HT1080 (cell line): ENCODE data around the gene ZDHHC13. TPM values are rescaled to one million over a fixed set of nuclear protein-coding genes. Genes with fewer than 3 reads are reported as not detected.

Experiments
- DNase-seq: peaks from one replicate; pipeline ENCODE4 v3.0.0-alpha.2; 2015; ENCODE audit warnings: low read depth
- polyA plus RNA-seq, 2 experiments: library from polyadenylated mRNA; depleted of rRNA; stranded (reverse); fragments of >200 nt; gene quantifications; 2 replicates each; pipeline ENCODE4 v1.2.3, GENCODE V29; 2015
- total RNA-seq: library from RNA; depleted of rRNA; stranded (reverse); fragments of >200 nt; shearing (Covaris generic); gene quantifications from 2 replicates; pipeline ENCODE4 v1.2.3, GENCODE V29; 2014; rRNA removed

The ZDHHC13 gene, protein sequence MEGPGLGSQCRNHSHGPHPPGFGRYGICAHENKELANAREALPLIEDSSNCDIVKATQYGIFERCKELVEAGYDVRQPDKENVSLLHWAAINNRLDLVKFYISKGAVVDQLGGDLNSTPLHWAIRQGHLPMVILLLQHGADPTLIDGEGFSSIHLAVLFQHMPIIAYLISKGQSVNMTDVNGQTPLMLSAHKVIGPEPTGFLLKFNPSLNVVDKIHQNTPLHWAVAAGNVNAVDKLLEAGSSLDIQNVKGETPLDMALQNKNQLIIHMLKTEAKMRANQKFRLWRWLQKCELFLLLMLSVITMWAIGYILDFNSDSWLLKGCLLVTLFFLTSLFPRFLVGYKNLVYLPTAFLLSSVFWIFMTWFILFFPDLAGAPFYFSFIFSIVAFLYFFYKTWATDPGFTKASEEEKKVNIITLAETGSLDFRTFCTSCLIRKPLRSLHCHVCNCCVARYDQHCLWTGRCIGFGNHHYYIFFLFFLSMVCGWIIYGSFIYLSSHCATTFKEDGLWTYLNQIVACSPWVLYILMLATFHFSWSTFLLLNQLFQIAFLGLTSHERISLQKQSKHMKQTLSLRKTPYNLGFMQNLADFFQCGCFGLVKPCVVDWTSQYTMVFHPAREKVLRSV
- 14.6 and 18.9 TPM in 2 replicates for total RNA-seq
- 15.4 and 16.7 TPM in 2 replicates for polyA plus RNA-seq (2015; cell fraction: cytosol; rRNA removed)
- 21.6 and 25.0 TPM in 2 replicates for polyA plus RNA-seq (2015; cell fraction: nucleus; rRNA removed)

DNA sequence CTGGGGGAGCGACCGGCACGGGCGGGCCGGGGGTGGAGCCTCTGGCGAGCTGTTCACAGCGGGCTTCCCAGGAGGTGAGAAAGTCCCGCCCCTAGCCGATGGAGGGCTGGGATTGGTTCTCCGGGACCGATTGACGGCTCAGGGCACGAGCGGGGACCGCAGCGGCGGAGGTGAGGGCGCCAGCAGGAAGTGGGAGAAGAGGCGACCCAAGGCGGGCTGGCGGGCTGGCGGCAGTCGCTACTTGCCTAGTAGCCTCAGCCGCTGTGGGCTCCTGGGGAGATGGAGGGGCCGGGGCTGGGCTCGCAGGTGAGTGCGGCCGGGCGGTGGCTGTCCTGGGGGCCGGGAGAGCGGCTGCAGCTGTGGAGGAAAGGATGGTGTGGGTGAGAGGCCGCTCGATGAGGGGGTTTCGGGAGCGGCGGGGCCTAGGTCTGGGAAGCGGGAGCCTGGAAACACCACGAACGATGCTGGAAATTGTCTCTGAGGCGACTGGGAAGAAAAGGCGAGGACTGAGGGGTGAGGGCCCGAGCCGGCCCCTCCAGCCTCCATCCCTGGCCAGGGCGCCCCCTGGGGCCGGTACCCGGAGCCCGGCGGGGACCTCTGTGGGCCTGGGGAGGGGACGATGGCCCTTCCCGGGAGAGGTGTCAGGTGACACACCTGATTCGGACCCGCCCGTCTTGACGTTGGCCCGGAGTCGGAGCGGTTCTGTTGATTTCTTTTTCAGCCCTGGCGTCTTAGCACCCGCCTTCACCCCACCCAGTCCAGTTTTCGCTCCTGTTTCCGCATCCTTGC lies at the start of gene ZDHHC13:
ZDHHC13 (plus strand) TSS at position 198 of the 789 bp plus-strand sequence; CDS start at position 280, 82 bp downstream.
- peak; percentile 93 for DNase-seq

- DNase-seq = peak; percentile 80
Measured at GRCh38 chr11:19071255-19071654, 45.7 kb upstream of the ZDHHC13 start.

GRCh38 chr11:19072464-19072863 lies 44.5 kb upstream of the ZDHHC13 start:
- DNase-seq = no peak

DNA sequence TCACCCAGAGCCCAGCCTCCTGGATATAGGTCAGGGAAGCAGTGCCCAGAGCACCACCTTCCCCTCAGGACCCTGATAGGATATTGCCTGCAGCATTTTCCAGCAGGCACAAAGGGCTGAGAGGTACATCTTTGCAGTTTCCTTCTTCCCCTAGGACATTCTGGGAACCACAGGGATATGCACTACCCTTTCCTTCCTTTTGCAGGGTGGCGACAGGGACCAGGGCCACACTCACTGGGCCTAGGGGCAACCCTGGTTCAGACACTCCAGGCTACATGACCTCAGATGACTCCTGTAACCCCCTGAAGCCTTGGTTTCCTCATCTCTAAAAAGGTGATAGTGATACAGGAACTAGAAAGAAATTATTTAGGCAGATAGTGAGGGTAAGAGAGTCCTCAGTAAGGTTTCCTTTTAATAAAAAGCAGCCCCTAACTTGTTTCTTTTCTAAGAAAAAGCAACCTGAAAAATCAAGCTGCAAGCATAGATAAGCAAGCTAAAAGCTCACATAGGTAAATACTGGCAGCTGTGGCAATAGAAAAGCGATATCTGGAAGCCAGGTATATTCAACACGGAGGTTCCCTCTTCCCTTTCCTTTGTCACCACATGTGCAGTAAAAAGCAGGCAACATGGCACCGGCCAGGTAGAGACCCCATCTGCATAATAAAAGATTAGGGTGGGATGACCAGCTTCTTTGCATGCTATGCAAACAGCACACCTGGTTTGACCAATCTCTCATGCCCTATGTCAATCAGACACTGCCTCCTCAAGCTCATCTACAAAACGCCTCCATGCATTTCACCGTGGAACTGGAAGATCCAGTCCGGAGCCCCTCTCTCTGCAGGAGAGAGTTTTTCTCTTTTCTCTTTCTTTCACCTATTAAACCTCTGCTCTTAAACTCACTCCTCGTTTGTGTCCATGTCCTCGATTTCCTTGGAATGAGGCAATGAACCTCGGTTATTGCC lies 43.2 kb upstream of the ZDHHC13 start:
- DNase-seq = no peak

- no peak for DNase-seq
Measured at GRCh38 chr11:19075636-19076035, 41.3 kb upstream of the ZDHHC13 start.

- peak; percentile 64 for DNase-seq
Measured at GRCh38 chr11:19076744-19077589, 40.0 kb upstream of the ZDHHC13 start.

- DNase-seq = no peak
Measured at GRCh38 chr11:19077965-19078364, 39.0 kb upstream of the ZDHHC13 start.

DNA sequence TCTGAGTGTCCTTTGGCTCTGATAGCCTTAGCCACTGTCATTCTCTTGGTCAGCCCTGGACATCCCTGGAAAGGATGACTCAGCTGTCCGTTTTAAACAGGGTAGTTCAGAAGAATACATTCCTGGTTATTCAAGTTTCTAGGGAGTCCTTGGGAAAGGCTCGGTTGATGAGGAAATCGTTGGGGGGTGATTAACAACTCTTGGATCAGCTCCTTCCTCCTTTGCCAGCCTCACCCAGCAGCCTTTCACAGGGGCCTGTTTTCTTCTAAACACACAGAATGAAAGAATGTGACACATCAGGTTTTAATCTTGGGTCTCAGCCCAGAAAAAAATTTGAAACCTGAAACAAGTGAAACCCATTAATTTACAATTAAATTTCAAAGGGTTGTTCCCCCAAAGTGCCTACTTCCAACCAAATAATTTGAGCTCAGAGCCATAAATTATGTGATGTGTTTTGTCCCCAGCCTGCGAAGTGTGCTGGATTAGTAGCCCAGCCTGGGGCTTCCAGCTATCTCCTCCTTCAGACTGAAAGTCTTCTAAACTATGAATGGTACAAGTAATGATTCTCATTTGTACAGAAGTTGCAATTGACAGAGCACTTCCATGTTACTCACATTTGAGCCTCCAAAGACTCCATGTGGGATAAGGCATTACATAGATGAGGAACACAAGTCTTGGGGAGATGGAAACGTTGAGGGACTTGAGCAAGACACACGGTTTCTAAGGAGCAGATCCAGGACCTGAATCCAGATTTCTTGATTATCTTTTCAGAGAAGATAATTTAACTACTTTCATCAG lies 37.1 kb upstream of the ZDHHC13 start:
- DNase-seq = peak; percentile 97

GRCh38 chr11:19080579-19080993 lies 36.4 kb upstream of the ZDHHC13 start:
- peak; percentile 98 for DNase-seq

DNA sequence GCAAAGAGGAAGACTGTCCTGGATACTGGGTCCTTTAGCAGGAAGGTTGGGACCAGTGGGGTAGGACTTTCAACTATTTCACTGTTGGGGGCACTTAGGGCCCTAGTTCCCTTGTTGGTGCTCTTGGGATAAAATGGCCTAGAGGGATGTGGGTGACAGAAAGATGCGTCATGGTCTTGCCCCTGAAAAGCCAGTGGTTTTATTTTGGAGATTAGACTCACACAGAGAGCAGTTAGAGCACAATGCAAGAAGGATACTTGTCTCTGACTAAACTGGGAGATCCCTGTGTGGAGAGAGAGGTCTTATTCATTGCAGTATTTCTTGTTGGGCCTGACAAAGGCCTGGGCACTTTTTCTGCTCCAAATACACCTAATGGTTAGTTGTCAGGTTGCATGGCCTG lies 33.8 kb upstream of the ZDHHC13 start:
- no peak for DNase-seq

- DNase-seq = no peak
Measured at GRCh38 chr11:19084661-19085315, 32.2 kb upstream of the ZDHHC13 start.

DNA sequence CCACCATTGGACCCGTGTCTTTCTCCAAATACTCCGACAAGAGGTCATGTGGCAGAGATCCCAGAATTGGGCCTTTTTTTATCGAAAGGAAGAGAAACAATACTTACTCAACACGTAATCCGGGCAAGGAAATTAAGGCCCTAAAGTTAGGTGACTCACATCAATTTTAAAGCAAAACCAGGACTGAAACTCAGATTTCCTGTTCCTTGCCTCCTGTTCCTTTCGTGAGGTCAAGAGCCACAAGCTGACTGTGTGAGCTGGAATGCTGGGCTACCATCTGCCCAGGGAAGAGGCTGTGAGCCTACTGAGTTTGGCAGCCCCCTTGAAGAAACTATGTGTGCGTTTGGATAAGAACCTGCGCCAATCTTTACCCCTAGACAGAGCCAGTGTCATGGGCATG lies 29.3 kb upstream of the ZDHHC13 start:
- DNase-seq = peak; percentile 96

DNA sequence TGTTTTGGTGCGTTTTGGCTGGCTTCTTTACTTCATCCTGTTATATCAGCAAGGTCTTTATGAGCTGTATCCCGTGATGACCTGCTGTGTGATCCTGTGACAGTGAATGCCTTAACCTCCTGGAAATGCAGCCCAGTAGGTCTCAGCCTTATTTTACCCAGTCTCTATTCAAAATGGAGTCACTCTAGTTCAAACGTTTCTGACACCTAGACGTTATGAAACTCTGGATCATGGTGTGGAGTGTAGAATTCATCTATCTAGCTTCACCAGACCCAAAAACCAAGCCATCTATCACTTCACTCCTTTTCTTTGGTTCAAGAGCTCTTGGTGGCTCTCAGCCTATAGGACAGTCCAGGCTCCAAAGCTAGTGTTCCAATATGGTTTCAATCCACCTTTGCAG lies 28.2 kb upstream of the ZDHHC13 start:
- no peak for DNase-seq

- DNase-seq = no peak
Measured at GRCh38 chr11:19089421-19089820, 27.5 kb upstream of the ZDHHC13 start.

DNA sequence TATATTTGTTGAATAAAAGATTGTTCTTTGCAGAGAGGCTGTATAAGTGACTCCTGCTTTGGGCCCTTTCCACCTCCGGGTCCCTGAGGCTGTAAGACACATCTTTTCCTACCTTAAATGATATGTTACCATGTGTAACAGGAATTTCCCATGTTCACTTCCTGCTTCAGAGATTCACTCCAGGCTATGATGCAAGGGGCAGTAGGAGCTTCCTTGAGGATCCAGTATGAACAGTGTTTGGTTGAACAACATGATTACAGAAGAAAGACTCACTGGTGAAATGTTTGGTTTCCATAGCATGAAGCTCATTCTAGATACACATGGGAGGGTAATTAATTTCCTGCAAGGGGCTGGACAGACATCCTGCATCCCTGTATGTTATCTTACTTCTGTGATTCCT lies 25.6 kb upstream of the ZDHHC13 start:
- peak; percentile 29 for DNase-seq

GRCh38 chr11:19092342-19092741 lies 24.6 kb upstream of the ZDHHC13 start:
- DNase-seq = no peak

DNA sequence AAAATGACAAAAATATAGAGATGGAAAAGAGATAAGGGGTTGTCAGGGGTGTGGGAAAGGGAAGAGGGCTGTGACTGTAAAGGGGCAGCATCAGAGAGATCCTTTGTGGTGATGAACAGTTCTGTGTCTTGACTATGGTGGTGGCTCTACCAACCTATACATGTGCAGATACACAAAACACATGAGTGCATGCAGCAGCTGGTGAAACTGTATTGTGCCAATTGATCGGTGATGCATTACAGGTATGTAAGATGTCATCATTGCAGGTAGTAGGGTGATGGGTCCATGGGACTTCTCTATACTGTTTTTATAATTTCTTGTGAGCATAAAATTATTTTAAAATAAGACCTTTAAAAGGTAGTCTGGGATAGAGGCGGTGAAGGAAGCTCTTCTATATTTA lies 24.1 kb upstream of the ZDHHC13 start:
- DNase-seq = no peak

DNA sequence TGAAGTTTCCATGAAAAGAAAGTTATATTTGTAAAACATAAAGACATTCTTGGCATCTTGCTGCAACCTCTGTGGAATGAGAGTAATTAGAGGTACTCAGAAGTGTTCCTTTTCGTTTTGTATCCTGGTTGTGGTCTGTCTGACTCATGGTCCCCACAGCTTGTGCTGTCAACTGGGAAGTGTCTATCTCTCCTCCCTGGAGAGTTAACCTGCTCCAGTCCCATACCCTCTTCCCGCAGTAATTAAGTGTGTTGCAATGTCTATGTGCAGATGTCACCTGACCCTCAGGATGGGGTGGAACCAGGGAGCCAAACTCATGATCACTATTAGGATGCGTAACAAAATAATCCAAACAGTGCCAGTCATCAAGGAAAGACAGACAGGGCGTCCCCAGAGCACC lies 23.0 kb upstream of the ZDHHC13 start:
- DNase-seq = peak; percentile 91
